Fibroblast of skin of right quadriceps (primary cell): Measurements from ENCODE around the gene MLLT3.

Experiments
- DNase-seq: peaks from one replicate; pipeline ENCODE4 v3.0.0-alpha.2; 2013

The MLLT3 gene

GRCh38 chr9:20407013-20407412, 215.3 kb downstream of the MLLT3 start:
- no peak for DNase-seq

DNA sequence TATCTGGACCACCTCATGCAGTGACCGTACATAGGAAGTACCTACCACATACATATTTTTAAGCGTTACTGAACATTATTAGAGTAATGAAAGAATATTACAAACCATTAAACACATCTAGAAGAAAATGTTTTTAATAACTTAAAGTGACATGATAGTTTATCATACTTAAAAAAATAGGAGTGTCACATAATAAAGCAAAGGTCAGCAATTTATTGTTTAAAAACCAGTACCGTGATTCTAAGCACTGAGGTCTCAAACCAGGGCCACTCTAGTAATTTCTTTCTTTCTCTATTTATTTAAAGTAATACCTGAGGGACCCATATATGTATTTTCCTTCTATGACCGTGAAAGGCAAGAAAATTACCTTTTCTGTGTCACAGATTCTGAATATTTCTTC, 216.0 kb downstream of the MLLT3 start:
- DNase-seq = no peak

- no peak for DNase-seq
These were observed 216.7 kb downstream of the MLLT3 start for GRCh38 chr9:20405616-20406015.

DNA sequence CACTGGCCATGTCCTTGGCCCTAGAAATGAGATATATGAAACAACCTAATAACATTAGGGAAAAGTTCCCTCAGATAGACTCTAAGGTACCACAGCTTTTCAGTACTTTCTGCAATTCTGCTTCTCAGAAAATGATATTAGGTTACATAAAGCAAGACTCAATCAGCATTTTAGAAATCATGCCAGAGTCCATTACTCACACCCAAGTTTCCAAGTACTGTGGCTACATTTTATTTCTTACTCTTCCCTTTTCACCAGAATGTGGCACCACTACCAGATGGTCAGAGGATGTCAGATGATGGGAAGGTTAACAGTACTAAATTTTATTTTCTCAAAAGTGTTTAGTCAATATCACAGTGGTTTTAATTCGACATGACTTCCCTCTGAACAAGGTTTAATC, 217.2 kb downstream of the MLLT3 start:
- no peak for DNase-seq

DNA sequence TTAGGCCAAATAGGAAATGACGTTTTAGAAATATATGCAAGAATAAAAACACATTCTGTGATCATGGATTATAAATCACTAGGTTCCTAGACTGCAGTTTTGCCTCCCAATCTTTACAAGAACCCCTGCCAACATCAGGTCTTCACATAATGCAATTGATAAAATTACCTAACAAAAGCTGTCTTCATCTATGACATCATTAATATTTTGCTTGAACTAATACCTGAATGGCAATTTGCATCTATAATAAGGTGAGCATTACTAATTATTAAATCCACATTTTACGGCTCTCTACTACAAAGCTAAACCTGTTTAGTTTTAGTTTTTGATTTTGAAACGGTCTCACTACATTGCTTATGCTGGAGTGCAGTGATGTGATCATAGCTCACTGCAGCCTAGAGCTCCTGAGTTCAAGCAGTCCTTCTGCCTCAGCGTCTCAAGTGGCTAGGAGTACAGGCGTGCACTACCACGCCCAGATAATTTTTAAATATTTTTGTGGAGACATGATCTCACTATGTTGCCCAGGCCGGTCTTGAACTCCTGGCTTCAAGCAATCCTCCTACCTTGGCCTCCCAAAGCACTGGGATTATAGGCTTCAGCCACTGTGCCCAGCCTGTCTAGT, 218.0 kb downstream of the MLLT3 start:
- no peak for DNase-seq

GRCh38 chr9:20403346-20403745, 219.0 kb downstream of the MLLT3 start:
- DNase-seq = no peak

DNA sequence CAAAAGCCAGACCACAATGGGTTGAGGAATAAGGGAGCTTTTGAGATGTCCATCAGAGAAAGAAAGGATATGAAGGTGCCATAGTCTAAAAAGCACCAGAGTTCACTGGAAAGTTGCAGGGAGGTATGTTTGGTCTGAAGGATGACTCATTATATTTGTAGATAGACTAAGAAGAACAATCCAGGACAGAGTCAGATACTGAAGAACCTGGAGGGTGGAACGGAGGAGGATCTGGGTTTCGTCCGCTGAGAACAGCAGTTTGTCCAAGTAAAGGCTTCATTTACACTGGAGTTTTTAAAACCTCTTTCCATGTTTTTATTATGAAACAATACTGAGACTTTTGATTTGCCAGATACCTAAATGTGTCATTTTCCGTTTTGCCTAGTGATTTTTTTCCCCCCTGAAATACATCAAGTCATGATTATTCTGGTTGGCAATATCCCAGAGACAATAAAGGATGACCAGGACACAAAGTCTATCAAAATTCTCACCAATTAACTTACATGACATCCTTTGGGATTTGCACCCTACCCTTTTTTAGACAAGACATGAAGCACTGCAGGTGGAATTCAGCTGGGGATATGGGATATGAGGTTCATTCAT, 219.9 kb downstream of the MLLT3 start:
- no peak for DNase-seq

DNA sequence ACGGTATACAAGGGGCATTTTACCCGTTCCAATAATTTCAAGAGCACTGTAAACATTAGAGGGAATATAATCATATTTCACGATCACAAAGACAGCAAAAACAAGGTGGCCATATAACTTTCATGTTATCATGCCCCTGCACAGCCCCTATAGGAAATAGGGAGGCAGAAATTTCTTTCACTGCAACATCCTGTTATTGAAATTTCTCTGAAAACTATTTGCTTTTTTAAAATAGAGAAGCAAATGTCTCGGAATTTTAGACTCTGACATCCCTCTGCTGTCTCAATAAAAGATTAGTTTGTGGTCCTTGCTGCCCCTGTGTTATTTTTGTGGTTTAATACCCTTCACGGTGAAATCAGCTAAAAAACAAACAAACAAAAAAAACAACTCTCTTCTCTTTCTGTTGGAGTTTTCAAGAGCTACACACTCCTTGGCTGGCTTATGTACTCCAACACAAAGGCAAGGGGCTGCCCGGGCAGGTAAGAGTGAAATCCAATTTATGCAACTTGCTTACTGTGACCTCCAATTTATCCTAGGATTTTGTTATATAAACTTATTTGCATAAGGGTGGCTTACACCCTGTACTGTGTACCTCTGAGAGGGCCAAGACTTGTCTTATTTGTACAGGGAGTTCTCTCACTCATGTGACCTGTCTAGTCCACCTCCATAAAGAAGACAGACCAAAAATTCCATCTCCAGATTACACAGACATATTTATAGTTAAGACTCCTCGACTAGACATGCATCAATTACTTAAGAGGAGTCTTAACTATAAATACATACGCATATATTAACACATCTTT, 223.6 kb downstream of the MLLT3 start:
- DNase-seq = no peak

GRCh38 chr9:20397348-20397747, 225.0 kb downstream of the MLLT3 start:
- DNase-seq = no peak

- DNase-seq = no peak
These were observed 225.8 kb downstream of the MLLT3 start for GRCh38 chr9:20396509-20396908.

- no peak for DNase-seq
These were observed 226.6 kb downstream of the MLLT3 start for GRCh38 chr9:20395651-20396050.

GRCh38 chr9:20394969-20395368, 227.3 kb downstream of the MLLT3 start:
- DNase-seq = no peak

- DNase-seq = no peak
These were observed 231.1 kb downstream of the MLLT3 start for GRCh38 chr9:20391208-20391607.

GRCh38 chr9:20390400-20390799, 231.9 kb downstream of the MLLT3 start:
- DNase-seq = no peak

DNA sequence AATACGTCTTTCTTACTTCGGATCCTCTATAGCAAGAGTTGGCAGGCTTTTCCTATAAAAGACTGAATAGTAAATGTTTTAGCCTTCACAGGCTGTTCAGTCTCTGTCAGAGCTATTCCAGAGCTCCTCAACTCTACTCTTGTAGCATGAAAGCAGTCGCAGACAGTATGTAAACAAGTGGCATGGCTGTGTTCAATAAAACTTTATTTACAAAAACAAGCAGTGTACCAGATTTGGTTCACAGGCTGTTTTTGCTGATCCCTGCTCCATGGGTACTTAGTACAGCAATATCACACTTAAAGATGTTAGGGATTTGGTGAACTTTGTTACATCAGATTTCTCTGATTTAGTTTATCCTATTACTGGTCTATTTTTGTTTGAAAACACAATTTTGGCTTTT, 235.2 kb downstream of the MLLT3 start:
- DNase-seq = no peak

- DNase-seq = peak; percentile 6
These were observed 237.7 kb downstream of the MLLT3 start for GRCh38 chr9:20384642-20385041.

GRCh38 chr9:20382460-20383071, 239.7 kb downstream of the MLLT3 start:
- DNase-seq = peak; percentile 69

GRCh38 chr9:20380546-20380945, 241.8 kb downstream of the MLLT3 start:
- DNase-seq = no peak

GRCh38 chr9:20379804-20380225, 242.5 kb downstream of the MLLT3 start:
- DNase-seq = no peak

DNA sequence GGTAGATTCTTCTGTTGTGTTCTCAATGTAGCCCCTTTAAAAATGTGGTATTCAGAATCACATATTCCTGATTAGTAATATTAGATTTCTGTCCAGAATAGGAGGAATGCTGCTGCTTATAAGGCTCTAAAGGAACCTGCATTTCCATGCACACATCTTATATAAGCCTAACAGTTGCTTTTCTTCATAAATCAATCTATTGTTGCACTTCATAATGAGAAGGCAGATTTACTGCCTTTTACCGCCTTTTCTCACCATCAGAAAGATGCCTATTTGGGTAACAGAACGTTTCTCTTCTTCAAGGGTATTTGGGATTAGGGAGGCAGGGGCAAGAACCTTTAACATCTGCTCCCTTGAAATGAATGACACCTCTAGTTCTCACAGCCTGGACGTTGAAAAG, 243.4 kb downstream of the MLLT3 start:
- no peak for DNase-seq

DNA sequence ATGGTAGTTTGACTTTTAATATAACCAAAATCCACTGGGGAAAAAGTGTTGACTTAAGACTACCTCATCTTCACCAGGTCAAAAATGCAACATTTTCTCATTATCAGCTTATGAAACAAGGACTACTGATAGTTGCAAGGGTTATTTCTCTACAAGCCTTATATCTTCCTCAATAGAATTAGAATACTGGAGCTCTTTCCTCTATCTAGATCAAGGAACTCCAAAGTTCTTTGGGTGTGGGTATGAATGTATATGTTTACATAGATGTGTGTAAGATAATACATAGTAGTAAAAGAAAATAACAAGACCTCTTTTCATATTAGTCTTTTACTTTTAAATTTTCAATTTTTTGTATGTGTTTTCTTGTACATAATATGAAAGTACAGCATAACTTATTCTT, 244.5 kb downstream of the MLLT3 start:
- DNase-seq = no peak

DNA sequence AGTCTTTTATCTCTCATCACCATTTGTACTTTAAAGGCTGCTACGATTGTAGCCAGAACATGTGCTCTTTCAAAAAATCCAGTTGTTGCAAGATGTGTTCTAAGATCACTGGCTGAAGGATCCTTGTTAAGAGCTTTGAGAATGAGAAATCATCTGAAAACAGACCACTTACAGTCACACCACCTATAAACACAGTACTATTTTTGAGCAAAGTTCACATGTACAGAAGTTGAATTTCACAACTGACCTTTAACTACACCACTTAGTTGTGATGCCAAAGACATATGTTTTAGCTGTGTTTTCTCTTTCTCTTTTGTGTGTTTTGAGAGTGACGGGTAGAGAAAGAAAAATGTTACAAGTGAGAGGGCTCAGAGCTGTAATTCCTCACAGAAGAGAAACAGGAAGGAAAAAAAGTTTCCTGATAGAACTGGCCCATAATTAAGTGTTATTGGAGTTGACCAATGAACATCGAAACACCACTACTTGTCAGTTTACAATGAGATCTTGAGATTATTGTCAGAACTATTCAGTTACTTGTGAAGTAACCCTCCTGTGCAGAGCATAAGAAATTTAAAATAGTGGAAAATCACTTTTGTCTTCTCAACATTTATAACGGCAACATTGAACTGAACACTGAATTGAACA, 245.4 kb downstream of the MLLT3 start:
- no peak for DNase-seq

DNA sequence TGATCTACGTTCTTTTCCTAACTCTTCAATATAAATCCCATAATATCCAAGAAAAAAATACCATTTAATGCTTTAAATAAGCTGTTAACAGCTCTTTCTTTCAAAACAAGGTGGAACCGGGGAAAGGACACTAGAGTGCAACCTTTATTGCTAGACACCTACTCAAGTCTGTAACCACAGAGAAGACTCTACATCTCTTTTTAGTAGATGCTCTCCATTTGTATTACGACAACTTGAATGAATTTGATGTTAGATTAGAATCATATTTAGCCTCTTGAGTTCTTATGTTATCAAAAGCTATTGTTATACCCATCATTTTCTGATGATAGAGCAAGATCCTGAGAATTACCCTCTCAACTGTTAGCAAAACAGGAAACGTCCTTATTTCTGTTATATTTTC, 246.3 kb downstream of the MLLT3 start:
- no peak for DNase-seq
